Right cardiac atrium (tissue), 5 donors: ENCODE measurements around the gene BRD1. TPM values are rescaled to one million over a fixed set of nuclear protein-coding genes. Genes with fewer than 3 reads are reported as not detected.

Experiments
- ATAC-seq, 2 donors: fragments of 200-7000 bp; cut with Tn5 transposase; one replicate each; pipeline versions ENCODE4 v1.8.0 to v1.9.1; 2020; ENCODE audit warnings: moderate library complexity in 2 of 2, mild to moderate bottlenecking in 1 of 2
- DNase-seq, 3 donors: peaks; one replicate each; pipeline ENCODE4 v3.0.0-alpha.2; 2020
- H3K27ac ChIP-seq: one replicate; pipeline ENCODE4 v1.5.1; 2013; ENCODE audit warnings: mild to moderate bottlenecking, low read length, control low read depth, moderate library complexity
- H3K27me3 ChIP-seq: one replicate; pipeline ENCODE4 v1.6.1; 2013; ENCODE audit not compliant: control insufficient read depth, insufficient read depth
- H3K4me1 ChIP-seq: one replicate; pipeline ENCODE4 v1.6.1; 2013; ENCODE audit warnings: low read length; ENCODE audit not compliant: control insufficient read depth, insufficient read depth
- H3K4me3 ChIP-seq: one replicate; pipeline ENCODE4 v1.5.1; 2013; ENCODE audit warnings: low read length, control low read depth
- H3K9me3 ChIP-seq: one replicate; pipeline ENCODE4 v1.6.1; 2013; ENCODE audit warnings: low read length; ENCODE audit not compliant: control insufficient read depth
- WGBS: extraction: QIAGEN DNeasy Blood & Tissue Kit; methylation state at CpG from one replicate; pipeline ENCODE4 v1.1.7; 2013; 5-methylcytosine and 5-hydroxymethylcytosine counted together
- intact Hi-C, 4 donors: fragments of 100-400 bp; cut with DNase I; formaldehyde crosslinking; loops; one replicate each; pipeline versions ENCODE4 v1.11.0 to v1.14.0; 2022 to 2023
- polyA plus RNA-seq: library from polyadenylated mRNA; stranded (reverse); fragments of 200-250 nt; gene quantifications from one replicate; pipeline ENCODE4 v1.2.3, GENCODE V29; 2013
- total RNA-seq, 4 donors: library from RNA; stranded (reverse); fragmentation: NEBNext Ultra II Directional; extraction: Animal tissue kit (Norgen Biotek cat#: 25700); gene quantifications; one replicate each; pipeline ENCODE4 v1.2.1, GENCODE V29; 2021
- donor health status: healthy with polysubstance abuse.
- donor health status: DM: no; HTN: yes; CAD: no.
- donor health status: DM: no; HTN: no; CAD: no.
- donor health status: DM: no; HTN: yes; CAD: no; lungs with severe emphysema.
- donor health status: DM: yes; HTN: yes; CAD: no.

The BRD1 gene
- total and polyA plus RNA-seq, 5 donors, result 16.3 to 19.4 (median 18.2) TPM

- Histone ChIP-seq H3K9me3 (no peaks in the 10 kb centered on the region), H3K4me1 (no peaks in the 10 kb centered on the region)
Observed at GRCh38 chr22:49845241-49845640, 17.6 kb upstream of the BRD1 start.

GRCh38 chr22:49838771-49839717 is 11.4 kb upstream of the BRD1 start:
- intact Hi-C loops, result no loop called here
- Histone ChIP-seq H3K4me3 (no peak overlapping the region), H3K27ac (no peak overlapping the region), H3K9me3 (no peaks in the 10 kb centered on the region), H3K4me1 (no peaks in the 10 kb centered on the region), H3K27me3 (no peaks in the 10 kb centered on the region)
- 63% methylated on average over 29 of the region's 29 CpGs for WGBS
- DNase-seq (peak in 2 of 3 donors; percentile 55 to 74), ATAC-seq (peak; percentile 55 to 56)

More at GRCh38 chr22:49845241-49845640, 17.6 kb upstream of the BRD1 start:
- 82% methylated on average over 16 of the region's 16 CpGs for WGBS
- Histone ChIP-seq H3K27me3 (no peaks in the 10 kb centered on the region), H3K27ac (no peak overlapping the region), H3K4me3 (no peak overlapping the region)
- intact Hi-C loops, result no loop called here
- no peak for ATAC-seq
- no peak for DNase-seq

GRCh38 chr22:49833340-49834007 is 5.8 kb upstream of the BRD1 start:
- Histone ChIP-seq H3K9me3 (no peaks in the 10 kb centered on the region), H3K4me3 (no peak overlapping the region), H3K27ac (no peak overlapping the region), H3K27me3 (no peaks in the 10 kb centered on the region), H3K4me1 (no peaks in the 10 kb centered on the region)
- ATAC-seq (no peak), DNase-seq (no peak)
- intact Hi-C loops, result no loop called here
- WGBS, result 90% methylated on average over 11 of the region's 11 CpGs

- Histone ChIP-seq H3K27me3 (no peaks in the 10 kb centered on the region), H3K4me3 (no peak overlapping the region), H3K27ac (no peak overlapping the region), H3K4me1 (peaks cover 10% of the 10 kb centered on the region), H3K9me3 (no peaks in the 10 kb centered on the region)
- intact Hi-C loops, result no loop called here
- 97% methylated on average over 17 of the region's 17 CpGs for WGBS
- DNase-seq (peak in 1 of 3 donors; percentile 46), ATAC-seq (no peak)
Observed at GRCh38 chr22:49829044-49829853, 1.6 kb upstream of the BRD1 start.

GRCh38 chr22:49828599-49828965 is 909 bp upstream of the BRD1 start:
- intact Hi-C loops, result no loop called here
- DNase-seq (no peak), ATAC-seq (peak; percentile 2 to 19)
- no peak overlapping the region for H3K27ac ChIP-seq
- 94% methylated on average over 14 of the region's 14 CpGs for WGBS
- no peak overlapping the region for H3K4me3 ChIP-seq
- H3K9me3 ChIP-seq, result no peaks in the 10 kb centered on the region
- H3K4me1 ChIP-seq, result peaks cover 10% of the 10 kb centered on the region
- H3K27me3 ChIP-seq, result no peaks in the 10 kb centered on the region

GRCh38 chr22:49827271-49827852 is 311 bp downstream of the BRD1 start:
- peaks cover 10% of the 10 kb centered on the region for H3K4me1 ChIP-seq
- DNase-seq (no peak), ATAC-seq (no peak)
- H3K4me3 ChIP-seq, result peak overlapping the region; percentile 97
- H3K9me3 ChIP-seq, result no peaks in the 10 kb centered on the region
- intact Hi-C loops, result no loop called here
- H3K27ac ChIP-seq, result peak overlapping the region; percentile 78
- no peaks in the 10 kb centered on the region for H3K27me3 ChIP-seq
- under 1% methylated on average over 110 of the region's 110 CpGs for WGBS

GRCh38 chr22:49826603-49827270 is 936 bp downstream of the BRD1 start:
- H3K4me1 ChIP-seq, result peaks cover 10% of the 10 kb centered on the region
- peak; percentile 70 to 89 (median 83) for DNase-seq

GRCh38 chr22:49825944-49826602 is 1.6 kb downstream of the BRD1 start:
- Histone ChIP-seq H3K4me1 (peaks cover 10% of the 10 kb centered on the region), H3K27ac (no peak overlapping the region)
- 13% methylated on average over 31 of the region's 31 CpGs for WGBS

More at GRCh38 chr22:49826603-49827270, 936 bp downstream of the BRD1 start:
- H3K27me3 ChIP-seq, result no peaks in the 10 kb centered on the region
- H3K4me3 ChIP-seq, result peak overlapping the region; percentile 97
- under 1% methylated on average over 86 of the region's 86 CpGs for WGBS
- no peaks in the 10 kb centered on the region for H3K9me3 ChIP-seq
- intact Hi-C loops, result no loop called here
- ATAC-seq, result peak; percentile 65 to 67
- peak overlapping the region; percentile 78 for H3K27ac ChIP-seq

GRCh38 chr22:49825436-49825835 is 2.2 kb downstream of the BRD1 start:
- WGBS, result 51% methylated on average over 10 of the region's 10 CpGs
- H3K4me3 ChIP-seq, result peak overlapping the region; percentile 97
- ATAC-seq, result no peak

More at GRCh38 chr22:49825944-49826602, 1.6 kb downstream of the BRD1 start:
- intact Hi-C loops, result no loop called here
- Histone ChIP-seq H3K4me3 (peak overlapping the region; percentile 97), H3K27me3 (no peaks in the 10 kb centered on the region), H3K9me3 (no peaks in the 10 kb centered on the region)
- ATAC-seq (peak in 1 of 2 donors; percentile 20), DNase-seq (peak in 1 of 3 donors; percentile 68)

More at GRCh38 chr22:49825436-49825835, 2.2 kb downstream of the BRD1 start:
- Histone ChIP-seq H3K27ac (no peak overlapping the region), H3K9me3 (no peaks in the 10 kb centered on the region), H3K27me3 (no peaks in the 10 kb centered on the region), H3K4me1 (peaks cover 10% of the 10 kb centered on the region)
- intact Hi-C loops, result no loop called here
- no peak for DNase-seq
